Frontal cortex (tissue), 4 donors: ENCODE measurements around the gene LRRC56. TPM values are rescaled to one million over a fixed set of nuclear protein-coding genes. Genes with fewer than 3 reads are reported as not detected.

Experiments used
- DNase-seq, 2 donors: peaks; one replicate each; pipeline ENCODE4 v3.0.0; 2012; ENCODE audit warnings: low spot score in 2 of 2
- FAIRE-seq: peaks from 2 replicates; lab custom pipeline; 2012; peaks lifted over from hg19 to GRCh38; lab: Jason Lieb, UNC
- small RNA-seq: library from RNA; depleted of rRNA; stranded (forward); fragments of <200 nt; gene quantifications from one replicate; pipeline ENCODE3, GENCODE V24; 2014
- total RNA-seq: library from RNA; depleted of rRNA; stranded (reverse); fragments of >200 nt; gene quantifications from one replicate; pipeline ENCODE4 v1.2.3, GENCODE V29; 2014
- donor health status: control.
- donor health status: control.
- donor health status: control.

The LRRC56 gene
- total RNA-seq, 1 donor from 2014 or later = 1.2 TPM

- DNase-seq (no peak), FAIRE-seq (no peak)
These were observed 49.3 kb downstream of the LRRC56 start for GRCh38 chr11:586376-587316.

DNA sequence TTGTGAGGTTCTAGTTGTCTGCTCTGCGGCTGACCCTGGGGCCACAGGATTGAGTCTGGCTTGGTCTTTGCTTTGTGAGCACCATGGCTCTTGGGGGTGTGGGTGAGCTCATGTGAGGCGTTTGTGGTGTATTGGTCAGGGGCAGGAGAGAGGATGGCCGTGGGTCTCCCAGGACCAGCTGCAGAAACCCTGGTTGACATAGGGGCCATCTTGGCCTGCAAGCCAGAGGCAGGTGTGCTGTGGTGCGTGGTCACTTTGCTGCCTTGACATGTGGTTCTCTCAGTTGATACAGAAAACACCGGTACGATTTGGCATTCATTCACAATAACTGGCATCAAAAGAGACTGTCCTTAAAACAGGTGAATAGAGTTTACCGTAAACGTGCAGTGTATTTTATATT is 50.2 kb downstream of the LRRC56 start:
- DNase-seq (no peak), FAIRE-seq (no peak)

- FAIRE-seq (no peak), DNase-seq (no peak)
These were observed 50.7 kb downstream of the LRRC56 start for GRCh38 chr11:587978-588380.

DNA sequence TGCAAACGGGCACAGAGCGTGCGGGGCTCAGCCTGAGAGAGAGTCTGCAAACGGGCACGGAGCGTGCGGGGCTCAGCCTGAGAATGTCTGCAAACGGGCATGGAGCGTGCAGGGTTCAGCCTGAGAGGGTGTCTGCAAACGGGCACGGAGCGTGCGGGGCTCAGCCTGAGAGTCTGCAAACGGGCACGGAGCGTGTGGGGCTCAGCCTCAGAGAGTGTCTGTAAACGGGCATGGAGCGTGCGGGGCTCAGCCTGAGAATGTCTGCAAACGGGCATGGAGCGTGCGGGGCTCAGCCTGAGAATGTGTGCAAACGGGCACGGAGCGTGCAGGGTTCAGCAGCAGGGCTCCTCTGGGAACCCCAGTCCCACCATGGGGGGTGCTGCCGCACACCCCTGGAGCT is 52.5 kb downstream of the LRRC56 start:
- FAIRE-seq = no peak
- no peak for DNase-seq

- FAIRE-seq = no peak
These were observed 53.7 kb downstream of the LRRC56 start for GRCh38 chr11:590997-591396.

GRCh38 chr11:592501-592900 is 55.2 kb downstream of the LRRC56 start:
- no peak for FAIRE-seq

More at GRCh38 chr11:590997-591396, 53.7 kb downstream of the LRRC56 start:
- DNase-seq = no peak

DNA sequence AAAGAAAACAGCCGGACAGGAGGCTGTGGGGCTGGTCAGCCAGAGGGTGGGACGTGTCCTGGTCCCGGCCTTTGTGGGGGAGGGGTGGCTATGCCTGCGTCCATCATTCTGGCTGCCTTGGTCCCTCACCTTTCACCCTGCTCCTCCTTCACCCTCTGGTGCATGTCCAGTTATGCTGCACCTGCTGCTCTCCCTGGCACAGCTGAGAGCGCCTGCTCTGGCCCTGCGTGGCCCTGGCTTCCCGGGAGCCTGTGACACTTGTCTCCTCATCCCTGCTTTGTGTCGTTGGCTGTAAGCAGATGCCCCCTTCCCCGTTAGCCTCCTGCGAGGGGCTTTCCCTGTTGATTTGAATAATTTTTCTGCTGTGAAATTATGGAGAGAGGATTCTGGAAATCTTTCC is 55.6 kb downstream of the LRRC56 start:
- no peak for FAIRE-seq
- DNase-seq = no peak

More at GRCh38 chr11:592501-592900, 55.2 kb downstream of the LRRC56 start:
- DNase-seq = no peak

- FAIRE-seq (no peak), DNase-seq (no peak)
These were observed 56.0 kb downstream of the LRRC56 start for GRCh38 chr11:593347-593746.

DNA sequence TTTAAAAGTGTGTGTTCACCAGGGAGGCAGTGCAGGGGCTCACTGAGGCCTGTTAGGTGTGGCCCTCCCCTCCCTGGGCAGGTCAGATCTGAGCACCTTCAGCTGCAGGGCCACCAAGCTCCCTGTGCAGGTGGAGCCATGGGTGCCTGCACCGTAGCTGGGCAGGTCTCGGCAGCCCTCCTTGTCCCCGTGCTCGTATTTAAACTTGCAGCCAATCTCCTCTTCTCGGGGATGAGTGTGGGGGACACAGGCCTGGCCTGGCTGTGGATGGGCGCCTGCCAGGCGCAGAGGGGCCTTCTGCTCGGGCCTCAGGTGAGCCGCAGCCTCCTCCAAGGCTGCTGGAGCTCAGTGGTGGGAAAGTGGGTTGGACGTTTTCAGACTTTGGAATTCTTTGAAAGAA is 58.1 kb downstream of the LRRC56 start:
- FAIRE-seq (no peak), DNase-seq (no peak)

DNA sequence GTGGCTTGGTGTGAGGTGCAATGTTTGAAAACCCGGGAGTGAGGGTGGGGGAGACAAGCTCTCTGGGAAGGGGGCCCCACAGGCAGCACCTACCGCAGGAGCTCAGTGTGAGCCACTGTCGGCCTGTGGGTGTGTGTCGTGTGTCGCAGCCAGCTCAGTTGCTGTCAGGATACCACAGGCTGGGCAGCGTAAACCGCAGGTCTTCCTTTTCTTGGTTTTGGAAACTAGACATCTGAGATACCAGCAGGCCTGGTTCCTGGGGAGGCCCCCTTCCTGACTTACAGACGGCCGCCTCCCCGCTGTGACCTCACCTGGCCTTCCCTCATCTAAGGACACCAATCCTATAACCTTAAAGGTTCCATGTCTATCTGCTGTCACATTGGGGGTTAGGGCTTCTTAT is 59.0 kb downstream of the LRRC56 start:
- FAIRE-seq (no peak), DNase-seq (no peak)

- DNase-seq (no peak), FAIRE-seq (no peak)
These were observed 59.9 kb downstream of the LRRC56 start for GRCh38 chr11:597166-597725.

DNA sequence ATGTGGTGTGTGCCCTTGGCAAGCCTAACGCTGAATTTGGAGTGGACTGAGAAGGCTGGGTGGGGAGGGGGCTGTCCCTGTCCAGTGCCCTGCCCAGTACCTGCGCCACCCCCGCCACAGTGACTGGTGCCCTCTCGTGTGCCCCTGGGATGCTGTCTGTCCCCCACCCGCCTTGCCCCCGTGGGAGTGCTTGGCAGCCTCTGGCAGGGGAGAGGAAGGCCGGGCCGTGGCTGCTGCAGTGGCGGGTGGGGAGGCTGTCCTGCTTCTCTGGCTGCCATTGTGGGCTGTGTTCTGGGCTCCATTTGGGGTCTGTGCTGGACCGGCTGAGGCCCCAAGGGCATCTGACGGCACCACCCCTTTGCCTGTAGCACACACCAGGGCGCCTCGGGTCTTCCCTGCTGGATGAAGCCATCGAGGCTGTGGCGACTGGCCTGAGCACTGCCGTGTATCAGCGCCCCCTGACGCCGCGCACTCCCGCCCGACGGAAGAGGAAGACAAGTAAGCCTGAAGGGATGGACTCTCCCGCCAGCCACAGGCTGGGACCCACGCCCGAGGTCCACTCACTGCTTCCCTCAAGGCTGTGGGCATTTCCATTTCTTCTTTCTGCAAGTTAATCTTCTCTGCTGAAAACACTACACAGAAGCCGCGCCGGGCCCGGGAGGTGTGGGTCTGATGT is 60.8 kb downstream of the LRRC56 start:
- no peak for FAIRE-seq
- DNase-seq = no peak

GRCh38 chr11:601573-602245 is 64.4 kb downstream of the LRRC56 start:
- DNase-seq = no peak
- FAIRE-seq = no peak

DNA sequence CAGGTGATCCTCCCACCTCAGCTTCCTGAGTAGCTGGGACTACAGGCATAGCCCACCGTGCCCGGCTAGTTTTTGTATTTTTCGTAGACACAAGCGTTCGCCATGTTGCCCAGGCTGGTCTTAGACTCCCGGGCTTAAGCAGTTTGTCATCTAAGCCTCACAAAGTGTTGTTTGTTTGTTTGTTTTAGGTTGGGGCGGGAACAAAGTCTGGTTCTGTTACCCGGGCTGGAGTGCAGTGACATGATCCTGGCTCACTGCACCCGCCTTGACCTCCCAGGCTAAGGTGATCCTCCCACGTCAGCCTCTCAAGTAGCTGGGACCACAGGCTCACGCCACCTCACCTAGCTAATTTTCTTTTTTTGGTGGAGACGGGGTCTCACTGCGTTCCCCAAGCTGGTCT is 65.8 kb downstream of the LRRC56 start:
- no peak for DNase-seq
- no peak for FAIRE-seq

Small RNA genes lying within 50 kb of the gene (small RNA-seq; reads per million reads assigned to genes)
- gene MIR210 = 3.0 reads per million, percentile 88 among the genes with 10 or more reads in this experiment

Other genes starting within 250 kb of the LRRC56 start
- gene PGGHG, start 248.4 kb upstream of the LRRC56 start, total RNA-seq = 0.41 TPM
- not detected for gene IFITM5, start 238.0 kb upstream of the LRRC56 start, total RNA-seq
- 5.3 TPM for gene IFITM2, start 229.7 kb upstream of the LRRC56 start, total RNA-seq
- 6.9 TPM for gene IFITM1, start 223.5 kb upstream of the LRRC56 start, total RNA-seq
- gene IFITM3, start 216.7 kb upstream of the LRRC56 start, total RNA-seq = 1.6 TPM
- 88.9 TPM for gene B4GALNT4, start 168.0 kb upstream of the LRRC56 start, total RNA-seq
- not detected for gene PKP3, start 143.3 kb upstream of the LRRC56 start, total RNA-seq
- gene SIGIRR, start 122.5 kb upstream of the LRRC56 start, total RNA-seq = 7.3 TPM
- gene ANO9, start 95.5 kb upstream of the LRRC56 start, total RNA-seq = not detected
- 21.6 TPM for gene PTDSS2, start 87.2 kb upstream of the LRRC56 start, total RNA-seq
- 38.7 TPM for gene RNH1, start 30.3 kb upstream of the LRRC56 start, total RNA-seq
- 43.6 TPM for gene HRAS, start 2.0 kb upstream of the LRRC56 start, total RNA-seq
- not detected for gene LMNTD2, start 23.2 kb downstream of the LRRC56 start, total RNA-seq
- gene RASSF7, start 23.4 kb downstream of the LRRC56 start, total RNA-seq = 2.0 TPM
- gene PHRF1, start 38.9 kb downstream of the LRRC56 start, total RNA-seq = 30.6 TPM
- 0.82 TPM for gene IRF7, start 78.4 kb downstream of the LRRC56 start, total RNA-seq
- gene CDHR5, start 87.4 kb downstream of the LRRC56 start, total RNA-seq = not detected
- gene SCT, start 89.7 kb downstream of the LRRC56 start, total RNA-seq = not detected
- gene DRD4, start 99.7 kb downstream of the LRRC56 start, total RNA-seq = not detected
- gene DEAF1, start 157.7 kb downstream of the LRRC56 start, total RNA-seq = 60.3 TPM
- gene TMEM80, start 158.3 kb downstream of the LRRC56 start, total RNA-seq = 11.8 TPM
- 0.41 TPM for gene EPS8L2, start 168.7 kb downstream of the LRRC56 start, total RNA-seq
- gene TALDO1, start 209.9 kb downstream of the LRRC56 start, total RNA-seq = 77.9 TPM
- 21.2 TPM for gene GATD1, start 240.0 kb downstream of the LRRC56 start, total RNA-seq